ENCODE results near the gene XCR1. TPM values are rescaled to one million over a fixed set of nuclear protein-coding genes. Genes with fewer than 3 reads are reported as not detected.

XCR1 gene
- total RNA-seq, 2 donors from 2014 or later: not detected

DNA sequence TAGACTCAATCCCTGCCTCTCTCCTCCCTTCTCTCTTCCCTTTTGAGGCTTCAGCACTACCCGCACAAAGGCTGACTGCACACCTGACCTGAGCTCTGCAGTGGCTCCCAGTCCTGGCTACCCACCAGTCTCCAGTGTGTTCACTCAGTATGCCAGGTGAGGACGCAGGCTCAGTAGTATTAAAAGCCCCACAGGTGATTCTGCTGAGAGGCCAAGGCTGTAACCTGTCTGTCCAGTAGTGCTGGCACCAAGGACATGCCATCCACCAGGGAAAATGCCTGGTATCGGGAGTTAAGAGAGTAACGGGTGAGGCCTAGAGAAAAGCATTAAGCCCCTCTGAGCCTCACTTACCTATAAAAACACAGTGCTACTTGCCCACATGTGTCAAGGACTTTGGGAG lies 52.6 kb downstream of the XCR1 start:
- H3K27ac Mint-ChIP-seq: no peak overlapping the region
- TF ChIP-seq CTCF (conservative IDR thresholded peaks at IDR 0.05): no peak
- H3K4me1 Mint-ChIP-seq: no peaks in the 10 kb centered on the region
- H3K9me3 Mint-ChIP-seq: no peaks in the 10 kb centered on the region
- no peak overlapping the region for H3K4me3 Mint-ChIP-seq
- no peak overlapping the region for H3K27ac ChIP-seq (ENCODE audit: low read depth, low read length)
- no peak overlapping the region for H3K4me3 ChIP-seq (ENCODE audit: low read length)
- H3K27me3 ChIP-seq (ENCODE audit: control insufficient read depth, insufficient read depth, low read length, poor library complexity, severe bottlenecking): no peaks in the 10 kb centered on the region
- no peaks in the 10 kb centered on the region for H3K9me3 ChIP-seq (ENCODE audit: control insufficient read depth, low read length)
- H3K36me3 ChIP-seq (ENCODE audit: control insufficient read depth, insufficient read depth, low read length): peaks cover 58% of the 10 kb centered on the region
- H3K27me3 Mint-ChIP-seq (ENCODE audit: insufficient read depth): no peaks in the 10 kb centered on the region
- no peaks in the 10 kb centered on the region for H3K4me1 ChIP-seq (ENCODE audit: control insufficient read depth, insufficient read depth, low read length)
- peaks cover 59% of the 10 kb centered on the region for H3K36me3 Mint-ChIP-seq (ENCODE audit: low read depth)
- DNase-seq: no peak
- H3K9ac ChIP-seq (ENCODE audit: extremely low read depth, low read length, poor library complexity, severe bottlenecking): no peak overlapping the region
- 78 to 100% methylated on average over 1 to 4 of the region's 4 CpGs for WGBS, 2 experiments (ENCODE audit: insufficient coverage in 1 of 2, insufficient read length in 1 of 2)

DNA sequence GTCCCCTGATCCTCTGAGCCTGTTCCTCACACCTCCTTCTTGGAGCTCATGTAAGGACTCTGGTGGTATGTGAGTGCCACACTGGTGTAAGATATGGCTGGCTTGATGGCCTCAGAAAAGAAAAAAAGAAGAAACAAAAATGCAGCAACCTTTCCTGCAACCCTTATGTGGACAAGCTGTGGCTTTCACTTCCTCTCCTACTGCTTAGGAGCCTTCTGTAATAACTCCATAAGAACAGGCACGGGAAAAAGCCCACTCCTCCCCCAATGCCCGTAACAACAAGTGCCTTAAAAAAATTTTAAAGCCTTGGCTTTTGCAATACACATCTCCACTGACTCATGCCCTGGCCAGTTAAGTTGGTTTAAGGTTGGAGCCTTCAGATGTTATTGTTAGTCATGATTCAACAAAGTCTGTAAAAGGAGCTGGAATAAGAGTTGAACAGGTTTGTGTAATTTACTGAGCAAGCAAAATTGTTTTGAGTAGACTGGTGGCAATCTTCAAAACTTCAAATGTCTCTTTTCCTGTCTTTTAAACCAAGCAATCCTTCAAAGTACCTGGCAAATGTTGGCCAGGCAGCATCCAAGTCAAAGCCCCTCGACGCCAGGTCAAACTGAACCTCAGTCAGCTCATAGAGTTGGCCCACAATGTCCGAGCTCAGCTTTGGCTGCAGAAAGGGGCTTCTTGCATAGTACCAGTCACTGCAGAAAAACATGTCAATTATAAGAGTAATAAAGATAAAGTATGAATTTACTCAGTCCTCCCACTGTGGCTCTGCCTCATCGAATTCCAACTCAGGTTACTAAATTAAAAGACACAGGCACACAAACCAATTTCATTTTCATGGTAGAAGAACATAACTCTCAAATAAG lies 54.5 kb downstream of the XCR1 start:
- H3K4me3 Mint-ChIP-seq: no peak overlapping the region
- peaks cover 54% of the 10 kb centered on the region for H3K36me3 Mint-ChIP-seq (ENCODE audit: low read depth)
- no peaks in the 10 kb centered on the region for H3K4me1 Mint-ChIP-seq
- no peak for DNase-seq
- no peaks in the 10 kb centered on the region for H3K9me3 ChIP-seq (ENCODE audit: control insufficient read depth, low read length)
- no peaks in the 10 kb centered on the region for H3K27me3 ChIP-seq (ENCODE audit: control insufficient read depth, insufficient read depth, low read length, poor library complexity, severe bottlenecking)
- 92 to 97% methylated on average over 3 to 6 of the region's 6 CpGs for WGBS, 2 experiments (ENCODE audit: insufficient coverage in 1 of 2, insufficient read length in 1 of 2)
- no peak overlapping the region for H3K4me3 ChIP-seq (ENCODE audit: low read length)
- H3K27ac Mint-ChIP-seq: no peak overlapping the region
- H3K9ac ChIP-seq (ENCODE audit: extremely low read depth, low read length, poor library complexity, severe bottlenecking): no peak overlapping the region
- H3K9me3 Mint-ChIP-seq: no peaks in the 10 kb centered on the region
- no peaks in the 10 kb centered on the region for H3K27me3 Mint-ChIP-seq (ENCODE audit: insufficient read depth)
- H3K36me3 ChIP-seq (ENCODE audit: control insufficient read depth, insufficient read depth, low read length): peaks cover 50% of the 10 kb centered on the region
- no peak for TF ChIP-seq CTCF (conservative IDR thresholded peaks at IDR 0.05)
- no peaks in the 10 kb centered on the region for H3K4me1 ChIP-seq (ENCODE audit: control insufficient read depth, insufficient read depth, low read length)
- no peak overlapping the region for H3K27ac ChIP-seq (ENCODE audit: low read depth, low read length)

- no peak for DNase-seq
- Mint-ChIP-seq H3K36me3 (ENCODE audit: low read depth) (peaks cover 54% of the 10 kb centered on the region), H3K27ac (no peak overlapping the region), H3K4me1 (no peaks in the 10 kb centered on the region), H3K9me3 (no peaks in the 10 kb centered on the region), H3K4me3 (no peak overlapping the region), H3K27me3 (ENCODE audit: insufficient read depth) (no peaks in the 10 kb centered on the region)
- Histone ChIP-seq H3K9me3 (ENCODE audit: control insufficient read depth, low read length) (no peaks in the 10 kb centered on the region), H3K27ac (ENCODE audit: low read depth, low read length) (no peak overlapping the region), H3K4me1 (ENCODE audit: control insufficient read depth, insufficient read depth, low read length) (no peaks in the 10 kb centered on the region), H3K27me3 (ENCODE audit: control insufficient read depth, insufficient read depth, low read length, poor library complexity, severe bottlenecking) (no peaks in the 10 kb centered on the region), H3K36me3 (ENCODE audit: control insufficient read depth, insufficient read depth, low read length) (peaks cover 41% of the 10 kb centered on the region), H3K4me3 (ENCODE audit: low read length) (no peak overlapping the region), H3K9ac (ENCODE audit: extremely low read depth, low read length, poor library complexity, severe bottlenecking) (no peak overlapping the region)
- no peak for TF ChIP-seq CTCF (conservative IDR thresholded peaks at IDR 0.05)
- 83 to 94% methylated on average over 2 to 3 of the region's 3 CpGs for WGBS, 2 experiments (ENCODE audit: insufficient coverage in 1 of 2, insufficient read length in 1 of 2)
These were observed 57.3 kb downstream of the XCR1 start for GRCh38 chr3:45969953-45970352.
